ENCODE measurements around the gene NUBPL. TPM values are rescaled to one million over a fixed set of nuclear protein-coding genes. Genes with fewer than 3 reads are reported as not detected.
"Not testable (repeated sequence)": the region's sequence is repeated elsewhere in the genome, so short reads cannot be mapped to it uniquely, and the experiment has no call there.

Gene NUBPL
- total RNA-seq, 1 donor from 2014 or later: 28.6 TPM

DNA sequence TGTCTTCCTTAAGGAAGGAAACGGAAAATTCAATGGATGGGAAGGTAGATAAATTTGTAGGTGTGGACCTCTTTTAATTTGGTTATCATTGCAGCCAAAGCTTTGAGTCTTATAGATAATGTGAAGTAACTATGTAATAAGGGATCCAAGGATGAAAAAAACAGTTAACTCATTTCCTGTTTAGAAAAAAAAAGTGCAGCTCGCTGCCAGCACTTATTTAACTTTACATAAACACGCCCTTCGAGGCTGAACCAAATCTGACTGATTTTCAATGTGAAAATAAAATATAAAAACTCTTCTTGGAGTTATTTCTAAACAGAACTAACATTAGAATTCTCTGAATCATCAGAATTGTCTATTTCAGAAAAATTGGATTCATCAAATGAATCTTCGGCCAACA lies 7.0 kb downstream of the NUBPL start:
- intact Hi-C loops (cut with DNase I): loop anchor here (10.0 kb wide), 1 partner anchor 357 kb away; no protein-coding TSS in a partner anchor
- DNase-seq (ENCODE audit: missing footprints) (no peak), ATAC-seq (no peak)

GRCh38 chr14:31568671-31569070 lies 7.5 kb downstream of the NUBPL start:
- DNase-seq (ENCODE audit: missing footprints): no peak
- intact Hi-C loops (cut with DNase I): loop anchor here (10.0 kb wide), 1 partner anchor 356 kb away; no protein-coding TSS in a partner anchor
- ATAC-seq: no peak

GRCh38 chr14:31572955-31573354 lies 11.8 kb downstream of the NUBPL start:
- ATAC-seq (no peak), DNase-seq (ENCODE audit: missing footprints) (no peak)
- intact Hi-C loops (cut with DNase I): no loop called here

DNA sequence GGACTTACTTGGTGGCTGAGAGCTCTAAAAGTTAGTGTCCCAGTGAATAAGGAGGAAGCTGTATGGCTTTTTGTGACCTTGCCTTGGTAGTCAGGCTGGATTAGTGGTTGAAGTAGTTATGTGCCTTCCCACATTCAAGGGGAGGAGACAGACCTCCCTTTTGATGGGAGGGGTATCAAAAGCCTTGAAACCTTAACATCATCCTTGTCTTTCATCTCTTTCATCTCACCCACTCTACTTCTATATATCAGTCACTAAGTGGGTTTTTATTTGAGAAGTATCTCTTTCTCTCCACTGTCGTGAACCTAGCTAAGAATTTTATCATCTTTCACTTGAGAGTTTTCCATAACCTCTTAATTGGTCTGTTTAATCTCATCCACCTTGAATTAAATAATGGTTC lies 15.7 kb downstream of the NUBPL start:
- ATAC-seq (no peak), DNase-seq (ENCODE audit: missing footprints) (no peak)
- intact Hi-C loops (cut with DNase I): no loop called here

- intact Hi-C loops (cut with DNase I): no loop called here
- DNase-seq (ENCODE audit: missing footprints) (no peak), ATAC-seq (peak; percentile 68)
These were observed 17.1 kb downstream of the NUBPL start for GRCh38 chr14:31578266-31578665.

DNA sequence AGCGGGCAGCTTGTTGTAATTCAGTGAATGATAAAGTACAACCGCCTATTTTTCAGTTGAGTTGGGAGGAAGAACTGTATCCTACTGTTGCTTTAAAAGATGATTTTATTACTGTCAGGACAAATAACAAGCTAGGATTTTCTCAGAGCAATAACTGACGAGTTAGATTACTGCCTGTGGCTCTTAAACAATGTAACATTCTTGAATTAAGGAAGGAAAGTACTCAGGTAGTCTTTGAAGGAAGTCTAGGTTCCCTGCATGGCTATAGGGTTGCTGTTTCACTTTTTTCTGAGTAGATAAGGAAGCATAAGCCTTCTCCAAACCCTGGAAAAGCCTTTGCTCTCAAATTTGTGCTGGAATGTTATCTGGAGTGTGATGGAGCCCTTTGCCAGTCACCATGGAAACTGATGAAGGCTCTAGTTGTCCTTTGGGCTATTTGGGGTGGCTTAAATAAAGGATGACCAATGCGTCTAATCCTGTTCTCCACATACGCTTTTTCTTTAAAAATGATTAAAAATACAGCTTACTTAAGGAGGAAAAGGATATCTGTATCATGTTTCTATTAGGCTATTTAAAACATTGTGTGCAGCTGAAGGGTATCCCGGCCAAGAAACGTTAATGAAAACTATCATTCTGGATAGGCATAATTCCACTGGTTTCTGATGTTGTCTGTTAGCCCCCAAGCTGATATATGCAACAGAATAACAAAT lies 17.7 kb downstream of the NUBPL start:
- DNase-seq (ENCODE audit: missing footprints): no peak
- intact Hi-C loops (cut with DNase I): no loop called here
- no peak for ATAC-seq

DNA sequence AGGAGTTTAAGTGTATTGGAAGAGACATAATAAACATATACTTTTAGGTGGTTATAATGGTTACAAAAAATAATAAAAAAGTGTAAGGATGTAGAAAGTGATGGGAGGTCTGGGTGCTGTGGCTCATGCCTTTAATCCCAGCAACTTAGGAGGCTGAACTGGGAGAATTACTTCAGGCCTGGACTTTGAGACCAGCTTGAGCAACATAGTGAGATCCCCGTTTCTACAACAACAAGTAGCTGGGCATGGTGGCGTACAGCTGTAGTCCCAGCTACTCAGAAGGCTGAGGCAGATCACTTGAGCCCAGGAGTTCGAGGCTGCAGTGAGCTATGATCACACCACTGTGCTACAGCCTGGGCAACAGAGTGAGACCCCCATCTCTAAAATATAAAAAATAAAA lies 19.0 kb downstream of the NUBPL start:
- DNase-seq (ENCODE audit: missing footprints) (no peak), ATAC-seq (no peak)
- intact Hi-C loops (cut with DNase I): no loop called here

GRCh38 chr14:31582286-31582691 lies 21.1 kb downstream of the NUBPL start:
- DNase-seq (ENCODE audit: missing footprints) (no peak), ATAC-seq (peak; percentile 61)
- intact Hi-C loops (cut with DNase I): no loop called here

- intact Hi-C loops (cut with DNase I): no loop called here
- DNase-seq (ENCODE audit: missing footprints) (no peak), ATAC-seq (no peak)
These were observed 21.7 kb downstream of the NUBPL start for GRCh38 chr14:31582836-31583452.

DNA sequence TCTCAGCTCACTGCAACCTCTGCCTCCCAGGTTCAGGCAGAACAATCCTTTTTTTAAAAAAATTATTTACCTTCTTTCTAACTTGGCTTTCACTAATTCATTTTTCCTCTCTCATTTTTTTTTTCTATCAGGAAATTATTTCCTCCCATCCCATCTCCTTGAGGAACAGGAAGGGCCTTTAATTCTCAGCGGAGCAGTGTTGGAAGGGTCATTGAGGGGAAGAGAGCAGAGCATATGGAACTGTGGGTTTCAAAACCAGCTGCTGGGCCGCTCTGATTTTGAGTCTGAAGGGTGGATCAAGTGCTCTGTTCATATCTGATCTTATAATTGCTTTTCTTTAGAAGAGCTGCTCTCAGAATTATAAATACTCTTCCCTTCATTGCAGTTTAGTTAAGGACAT lies 29.0 kb downstream of the NUBPL start:
- DNase-seq (ENCODE audit: missing footprints) (no peak), ATAC-seq (no peak)
- intact Hi-C loops (cut with DNase I): no loop called here

- no peak for ATAC-seq
- intact Hi-C loops (cut with DNase I): no loop called here
- DNase-seq (ENCODE audit: missing footprints): no peak
These were observed 30.9 kb downstream of the NUBPL start for GRCh38 chr14:31592122-31592521.

DNA sequence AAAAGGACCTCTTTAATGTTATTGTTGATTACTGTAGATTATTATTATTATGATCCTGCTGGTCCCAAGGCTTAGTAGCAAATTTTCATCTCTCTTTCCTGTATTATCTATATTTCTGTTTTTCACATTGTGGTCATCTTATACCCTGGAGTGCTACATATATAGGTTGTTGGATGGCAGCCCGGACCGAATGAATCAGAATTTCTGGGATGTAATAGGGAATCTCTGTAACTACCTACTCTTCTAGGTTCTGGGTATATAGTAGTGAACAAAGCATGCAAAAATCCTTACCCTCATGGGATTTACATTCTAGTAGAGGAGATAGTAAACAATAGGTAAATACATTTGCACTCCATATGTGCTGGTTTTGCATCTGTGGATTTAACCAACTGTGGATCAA lies 31.4 kb downstream of the NUBPL start:
- intact Hi-C loops (cut with DNase I): no loop called here
- no peak for ATAC-seq
- DNase-seq (ENCODE audit: missing footprints): no peak

DNA sequence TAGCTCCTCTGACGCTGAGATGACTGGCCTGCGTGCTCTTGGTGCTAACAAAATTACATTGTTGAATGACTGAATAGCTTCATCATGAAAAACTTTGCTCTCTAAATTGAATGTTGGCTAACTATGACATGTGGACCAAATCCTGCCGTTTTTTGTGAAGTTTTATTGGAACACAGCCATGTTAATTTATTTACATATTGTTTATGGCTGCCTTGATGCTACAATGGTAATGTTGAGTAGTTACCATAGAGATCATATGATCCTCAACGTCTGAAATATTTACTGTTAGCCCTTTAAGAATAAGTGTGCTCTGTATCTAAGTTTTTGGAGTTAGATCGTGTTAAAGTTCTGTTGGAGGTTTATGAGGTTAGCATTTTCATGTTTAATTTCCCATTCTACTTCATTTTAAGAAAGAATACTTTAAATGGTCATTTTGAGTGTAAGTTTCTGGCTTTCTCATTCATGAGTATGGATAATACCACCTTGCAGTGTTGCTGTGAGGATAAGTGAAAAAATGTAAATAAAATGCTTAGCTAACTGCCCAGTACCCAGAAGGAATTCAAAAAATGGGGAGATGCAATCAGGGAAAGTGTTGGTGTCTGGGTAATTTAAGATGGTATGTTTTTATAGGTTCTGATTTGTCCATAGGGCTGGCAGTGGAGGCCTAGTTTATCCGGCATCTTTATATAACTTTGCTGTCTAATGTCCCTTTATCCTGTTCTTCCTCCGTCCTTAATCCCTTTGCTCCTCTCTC lies 35.3 kb downstream of the NUBPL start:
- intact Hi-C loops (cut with DNase I): no loop called here
- DNase-seq (ENCODE audit: missing footprints): no peak
- ATAC-seq: no peak

DNA sequence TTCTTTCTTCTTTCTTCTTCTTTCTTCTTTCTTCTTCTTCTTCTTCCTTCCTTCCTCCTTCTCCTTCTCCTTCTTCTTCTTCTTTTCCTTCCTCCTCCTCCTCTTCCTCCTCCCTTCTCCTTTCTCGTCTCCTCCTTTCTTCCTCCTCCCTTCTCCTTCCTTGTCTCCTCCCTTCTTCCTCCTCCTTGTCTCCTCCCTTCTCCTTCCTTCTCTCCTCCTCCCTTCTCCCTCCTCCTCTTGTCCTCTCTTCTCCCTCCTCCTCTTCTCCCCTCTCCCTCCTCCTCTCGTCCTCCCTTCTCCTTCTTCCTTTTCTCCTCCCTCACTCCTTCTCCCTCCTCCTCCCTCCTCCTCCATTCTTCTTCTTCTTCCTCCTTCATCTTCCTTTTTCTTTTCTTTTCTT lies 44.5 kb downstream of the NUBPL start:
- intact Hi-C loops (cut with DNase I): no loop called here
- DNase-seq (ENCODE audit: missing footprints): no peak
- no peak for ATAC-seq

- ATAC-seq: no peak
- DNase-seq (ENCODE audit: missing footprints): no peak
- intact Hi-C loops (cut with DNase I): no loop called here
These were observed 50.7 kb downstream of the NUBPL start for GRCh38 chr14:31611778-31612433.

GRCh38 chr14:31613188-31613587 lies 52.0 kb downstream of the NUBPL start:
- ATAC-seq (no peak), DNase-seq (ENCODE audit: missing footprints) (no peak)
- intact Hi-C loops (cut with DNase I): no loop called here

DNA sequence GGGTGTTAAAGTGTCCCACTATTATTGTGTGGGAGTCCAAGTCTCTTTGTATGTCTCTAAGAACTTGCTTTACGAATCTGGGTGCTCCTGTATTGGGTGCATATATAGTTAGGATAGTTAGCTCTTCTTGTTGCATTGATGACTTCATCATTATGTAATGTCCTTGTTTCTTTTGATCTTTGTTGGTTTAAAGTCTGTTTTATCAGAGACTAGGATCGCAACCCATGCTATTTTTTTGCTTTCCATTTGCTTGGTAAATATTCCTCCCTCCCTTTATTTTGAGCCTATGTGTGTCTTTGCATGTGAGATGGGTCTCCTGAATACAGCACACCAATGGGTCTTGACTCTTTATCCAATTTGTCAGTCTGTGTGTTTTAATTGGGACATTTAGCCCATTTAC lies 57.7 kb downstream of the NUBPL start:
- DNase-seq (ENCODE audit: missing footprints); ATAC-seq; intact Hi-C loops (cut with DNase I): not testable (repeated sequence)

- intact Hi-C loops (cut with DNase I): no loop called here
- ATAC-seq (no peak), DNase-seq (ENCODE audit: missing footprints) (no peak)
These were observed 58.2 kb downstream of the NUBPL start for GRCh38 chr14:31619440-31619839.

DNA sequence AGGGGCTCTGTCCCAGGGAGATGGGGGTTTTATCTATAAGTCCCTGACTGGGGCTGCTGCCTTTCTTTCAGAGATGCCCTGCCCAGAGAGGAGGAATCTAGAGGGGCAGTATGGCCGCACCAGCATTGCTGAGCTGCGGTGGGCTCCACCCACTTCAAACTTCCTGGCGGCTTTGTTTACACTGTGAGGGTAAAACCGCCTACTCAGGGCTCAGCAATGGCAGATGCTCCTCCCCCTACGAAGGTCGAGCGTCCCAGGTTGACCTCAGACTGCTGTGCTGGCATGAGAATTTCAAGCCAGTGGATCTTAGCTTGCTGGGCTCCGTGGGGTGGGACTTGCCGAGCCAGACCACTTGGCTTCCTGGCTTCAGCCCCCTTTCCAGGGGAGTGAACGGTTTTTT lies 59.7 kb downstream of the NUBPL start:
- ATAC-seq: not testable (repeated sequence)

More for the DNA sequence above, 59.7 kb downstream of the NUBPL start:
- intact Hi-C loops (cut with DNase I); DNase-seq (ENCODE audit: missing footprints): not testable (repeated sequence)
